HEK293T (cell line): ENCODE results near the gene CIB4.

Experiments
- ARNT ChIP-seq: fragments of 450-650 bp; IDR thresholded peaks from 2 replicates; pipeline ENCODE4 v1.6.1; 2017; ENCODE audit warnings: mild to moderate bottlenecking
- ELF4 ChIP-seq: fragments of 450-650 bp; IDR thresholded peaks from 2 replicates; pipeline ENCODE4 v1.6.1; 2017; ENCODE audit warnings: antibody characterized with exemption
- FOXK2 ChIP-seq: fragments of 450-650 bp; IDR thresholded peaks from 2 replicates; pipeline ENCODE4 v1.6.1; 2016; ENCODE audit warnings: mild to moderate bottlenecking
- SP1 ChIP-seq: fragments of 450-650 bp; IDR thresholded peaks from 2 replicates; pipeline ENCODE4 v1.6.1; 2017
- SUZ12 ChIP-seq: fragments of 450-650 bp; IDR thresholded peaks from 2 replicates; pipeline ENCODE4 v1.6.1; 2016; ENCODE audit warnings: mild to moderate bottlenecking

DNA sequence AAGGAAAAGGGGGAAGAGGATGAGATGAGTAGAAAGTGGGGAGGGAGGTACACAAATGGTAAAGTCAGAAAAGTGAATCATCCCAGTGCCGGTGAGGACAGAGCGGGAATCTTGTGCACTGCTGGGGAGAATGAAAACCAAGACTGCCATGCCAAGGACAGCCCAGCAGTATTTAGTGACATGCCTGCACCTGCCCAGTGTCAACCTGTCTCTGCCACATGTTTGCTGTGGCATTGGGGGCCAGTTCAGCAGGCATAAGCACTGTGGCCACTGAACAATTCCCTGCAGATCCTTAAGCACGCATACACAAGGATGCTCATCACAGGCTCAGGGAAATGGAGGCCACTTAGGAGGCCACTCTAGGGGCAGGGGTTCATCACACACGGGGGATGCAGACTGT is 46.2 kb upstream of the CIB4 start:
- TF ChIP-seq ARNT = no peak
- no peak for TF ChIP-seq SP1
- TF ChIP-seq FOXK2 = no peak
- no peak for TF ChIP-seq ELF4
- no peak for TF ChIP-seq SUZ12
